Measurements from ENCODE around the gene JSRP1.

Gene JSRP1

GRCh38 chr19:2266183-2266993 is 10.2 kb upstream of the JSRP1 start:
- no peak for DNase-seq (ENCODE audit: low spot score)

DNA sequence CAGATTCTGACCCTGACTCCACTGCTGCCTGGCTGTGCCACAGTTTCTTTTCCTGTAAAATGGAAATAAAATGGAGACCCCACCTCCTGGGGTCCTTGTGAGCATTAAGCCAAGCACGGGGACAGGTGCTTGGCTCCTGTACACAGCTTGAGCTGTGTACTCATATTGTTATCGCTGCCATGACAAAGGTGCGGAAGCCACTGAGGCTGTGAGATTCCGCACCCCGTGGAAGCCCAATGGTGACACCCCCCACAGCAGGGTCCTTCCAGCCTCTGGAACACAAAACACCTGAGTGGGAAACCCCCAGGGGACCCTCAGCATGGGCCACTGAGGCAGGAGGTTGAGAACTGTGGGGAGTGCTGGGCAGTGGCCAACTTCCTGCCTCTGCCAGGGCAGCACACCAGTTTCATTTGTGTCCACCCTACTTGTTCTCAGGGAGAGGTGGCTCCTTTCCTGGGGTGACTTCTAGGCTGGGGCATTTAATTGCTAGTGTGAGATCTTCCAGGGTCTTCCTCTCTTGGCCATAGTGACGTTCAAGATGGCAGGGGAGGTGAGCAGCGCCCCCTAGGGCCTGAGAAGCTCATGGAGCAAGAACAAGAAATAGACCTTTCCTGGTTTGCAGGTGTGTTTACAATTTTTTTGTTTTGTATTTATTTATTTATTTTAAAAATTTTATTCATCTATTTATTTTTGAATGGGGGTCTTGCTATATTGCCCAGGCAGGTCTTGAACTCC is 5.4 kb upstream of the JSRP1 start:
- no peak for DNase-seq (ENCODE audit: low spot score)

GRCh38 chr19:2260341-2260805 is 4.2 kb upstream of the JSRP1 start:
- no peak for DNase-seq (ENCODE audit: low spot score)

GRCh38 chr19:2259336-2259735 is 3.1 kb upstream of the JSRP1 start:
- no peak for DNase-seq (ENCODE audit: low spot score)

DNA sequence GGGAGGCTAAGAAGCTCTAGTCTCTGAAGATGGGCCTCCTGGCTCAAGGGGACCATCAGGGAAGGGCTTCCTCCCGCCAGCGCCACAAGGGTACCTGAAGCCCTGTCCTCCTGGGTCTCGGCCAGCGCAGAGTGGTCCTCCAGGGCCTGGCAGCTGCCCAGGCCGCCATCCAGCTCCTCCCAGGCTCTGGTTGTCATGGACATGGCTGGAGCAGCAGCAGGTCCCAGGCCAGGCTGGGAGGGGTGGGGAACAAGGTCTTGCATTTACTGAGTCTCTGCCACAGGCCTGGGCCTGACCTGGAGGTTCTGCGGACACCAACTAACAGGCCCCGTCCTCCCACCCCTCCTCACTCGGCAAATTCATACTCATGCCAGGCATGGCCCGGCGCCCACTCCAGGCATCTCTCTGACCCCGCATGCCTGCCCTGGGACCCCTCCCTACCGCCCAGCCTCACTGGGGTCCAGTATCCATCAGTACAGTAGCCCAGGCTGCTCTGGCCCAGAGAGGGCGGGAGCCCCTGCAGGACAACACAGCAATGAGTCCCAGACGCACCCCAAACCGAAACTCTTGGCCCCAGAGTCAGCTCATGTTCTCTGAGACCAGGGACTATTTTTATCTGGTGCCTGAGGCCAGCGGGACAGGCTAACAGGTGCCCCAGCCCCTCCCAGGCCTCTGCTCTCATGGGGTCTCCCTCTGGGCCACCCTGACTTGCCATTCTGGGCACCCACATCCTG is 938 bp downstream of the JSRP1 start:
- DNase-seq (ENCODE audit: low spot score) = no peak

GRCh38 chr19:2254064-2254872 is 1.9 kb downstream of the JSRP1 start:
- DNase-seq (ENCODE audit: low spot score) = no peak

- DNase-seq (ENCODE audit: low spot score) = no peak
Measured at GRCh38 chr19:2253106-2254063, 2.8 kb downstream of the JSRP1 start.

GRCh38 chr19:2252797-2253105 is 3.5 kb downstream of the JSRP1 start:
- no peak for DNase-seq (ENCODE audit: low spot score)

GRCh38 chr19:2252055-2252796 is 4.0 kb downstream of the JSRP1 start:
- no peak for DNase-seq (ENCODE audit: low spot score)

GRCh38 chr19:2251106-2252054 is 4.8 kb downstream of the JSRP1 start:
- DNase-seq (ENCODE audit: low spot score) = no peak

DNA sequence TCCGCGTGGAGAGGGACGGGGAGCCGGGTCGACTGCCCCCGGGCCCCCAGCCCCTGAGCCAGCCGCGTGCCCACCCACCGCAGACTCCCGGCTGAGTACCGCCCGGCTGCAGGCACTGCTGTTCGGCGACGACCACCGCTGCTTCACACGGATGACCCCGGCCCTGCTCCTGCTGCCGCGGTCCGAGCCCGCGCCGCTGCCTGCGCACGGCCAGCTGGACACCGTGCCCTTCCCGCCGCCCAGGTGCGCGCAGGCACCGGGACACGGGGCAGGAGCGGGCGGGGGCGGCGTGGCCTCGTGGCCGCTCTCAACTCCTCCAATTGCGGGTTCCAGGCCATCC is 5.5 kb downstream of the JSRP1 start:
- DNase-seq (ENCODE audit: low spot score) = no peak

GRCh38 chr19:2249880-2250765 is 6.1 kb downstream of the JSRP1 start:
- DNase-seq (ENCODE audit: low spot score) = no peak

DNA sequence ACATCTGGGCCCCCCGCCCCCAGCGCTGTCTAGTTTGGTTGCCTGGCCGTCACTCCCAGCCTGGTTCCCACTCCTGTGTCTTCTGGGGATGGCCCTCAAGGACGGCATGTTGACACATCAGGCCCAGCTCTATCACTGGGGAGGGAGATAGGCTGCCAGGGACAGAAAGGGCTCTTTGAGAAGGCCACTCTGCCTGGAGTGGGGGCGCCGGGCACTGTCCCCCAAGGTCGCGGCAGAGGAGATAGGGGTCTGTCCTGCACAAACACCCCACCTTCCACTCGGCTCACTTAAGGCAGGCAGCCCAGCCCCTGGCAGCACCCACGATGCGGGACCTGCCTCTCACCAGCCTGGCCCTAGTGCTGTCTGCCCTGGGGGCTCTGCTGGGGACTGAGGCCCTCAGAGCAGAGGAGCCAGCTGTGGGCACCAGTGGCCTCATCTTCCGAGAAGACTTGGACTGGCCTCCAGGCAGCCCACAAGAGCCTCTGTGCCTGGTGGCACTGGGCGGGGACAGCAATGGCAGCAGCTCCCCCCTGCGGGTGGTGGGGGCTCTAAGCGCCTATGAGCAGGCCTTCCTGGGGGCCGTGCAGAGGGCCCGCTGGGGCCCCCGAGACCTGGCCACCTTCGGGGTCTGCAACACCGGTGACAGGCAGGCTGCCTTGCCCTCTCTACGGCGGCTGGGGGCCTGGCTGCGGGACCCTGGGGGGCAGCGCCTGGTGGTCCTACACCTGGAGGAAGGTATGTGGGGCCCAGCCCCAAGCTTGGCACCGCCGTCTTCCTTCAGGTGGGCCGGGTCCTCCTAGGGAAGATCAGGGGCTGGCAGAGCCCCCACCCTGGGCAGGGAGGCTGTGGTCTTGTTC is 7.0 kb downstream of the JSRP1 start, which contains the start of gene AMH:
TSS of gene AMH (plus strand) at position 314 of the 857 bp plus-strand sequence. CDS start at position 324, 10 bp downstream.
- DNase-seq (ENCODE audit: low spot score) = no peak

GRCh38 chr19:2248136-2249009 is 7.8 kb downstream of the JSRP1 start:
- DNase-seq (ENCODE audit: low spot score) = no peak

GRCh38 chr19:2247433-2248101 is 8.7 kb downstream of the JSRP1 start:
- no peak for DNase-seq (ENCODE audit: low spot score)
